PC-9 (cell line): ENCODE measurements around the gene VSIG10. TPM values are rescaled to one million over a fixed set of nuclear protein-coding genes. Genes with fewer than 3 reads are reported as not detected.

ENCODE experiments used
- BruUV-seq: library from RNA; stranded (reverse); fragments of 400-500 nt; replicated peaks from 2 replicates; lab custom pipeline; 2021; lab: Mats Ljungman, UMichigan
- CTCF ChIA-PET: fragments of 300-600 bp; sonication (Branson Sonifier 250); formaldehyde crosslinking; loops from one replicate; lab custom pipeline; 2022; ENCODE audit warnings: antibody characterized with exemption; lab: Charles Lee
- POLR2A ChIA-PET: fragments of 300-600 bp; sonication (Branson Sonifier 250); formaldehyde crosslinking; loops from one replicate; lab custom pipeline; 2022; ENCODE audit warnings: antibody characterized with exemption; ENCODE audit not compliant: unreplicated experiment; lab: Charles Lee
- DNase-seq, 2 experiments: peaks; one replicate each; pipeline versions ENCODE4 v3.0.0 to v3.0.0-alpha.2; 2015 to 2022; ENCODE audit warnings: mixed read lengths in 1 of 2
- H2AFZ ChIP-seq: fragments of 200-600 bp; sonication (generic); 2 replicates; pipeline ENCODE4 v1.8.1; 2017; ENCODE audit warnings: antibody characterized with exemption
- H3F3A ChIP-seq: fragments of 200-600 bp; sonication (generic); 2 replicates; pipeline ENCODE4 v1.8.1; 2017; ENCODE audit warnings: antibody characterized with exemption, mild to moderate bottlenecking, low read depth; ENCODE audit not compliant: insufficient read depth
- H3K27ac ChIP-seq: fragments of 200-600 bp; sonication (generic); 2 replicates; pipeline ENCODE4 v1.6.1; 2016; ENCODE audit warnings: mixed run types
- H3K27me3 ChIP-seq: fragments of 200-600 bp; sonication (generic); 2 replicates; pipeline ENCODE4 v1.6.1; 2016; ENCODE audit warnings: low read depth, mixed run types; ENCODE audit not compliant: insufficient read depth
- H3K36me3 ChIP-seq: fragments of 200-600 bp; sonication (generic); 2 replicates; pipeline ENCODE4 v1.6.1; 2016; ENCODE audit warnings: low read depth, mixed run types
- H3K4me1 ChIP-seq: fragments of 200-600 bp; sonication (generic); replicated peaks from 2 replicates; pipeline ENCODE4 v1.6.1; 2016; ENCODE audit warnings: mixed run types; ENCODE audit not compliant: insufficient read depth
- H3K4me2 ChIP-seq: fragments of 200-600 bp; sonication (generic); 2 replicates; pipeline ENCODE4 v1.6.1; 2017; ENCODE audit warnings: mixed run types
- H3K4me3 ChIP-seq: fragments of 200-600 bp; sonication (generic); 2 replicates; pipeline ENCODE4 v1.6.1; 2016; ENCODE audit warnings: mixed run types
- H3K79me2 ChIP-seq: fragments of 200-600 bp; sonication (generic); 2 replicates; pipeline ENCODE4 v1.6.1; 2017; ENCODE audit warnings: low read depth, mixed run types
- H3K9me2 ChIP-seq: fragments of 200-600 bp; sonication (generic); 2 replicates; pipeline ENCODE4 v1.8.1; 2017; ENCODE audit warnings: mild to moderate bottlenecking; ENCODE audit not compliant: insufficient read depth
- H3K9me3 ChIP-seq: fragments of 200-600 bp; sonication (generic); 2 replicates; pipeline ENCODE4 v1.8.1; 2016; ENCODE audit warnings: low read depth; ENCODE audit not compliant: insufficient read depth
- H4K20me1 ChIP-seq: fragments of 200-600 bp; sonication (generic); 2 replicates; pipeline ENCODE4 v1.8.1; 2017; ENCODE audit not compliant: insufficient read depth
- EZH2 ChIP-seq: fragments of 200-600 bp; sonication (generic); IDR thresholded peaks from 2 replicates; pipeline ENCODE4 v1.8.0; 2017; ENCODE audit warnings: antibody characterized with exemption, low read depth
- intact Hi-C: fragments of 100-400 bp; cut with micrococcal nuclease; formaldehyde crosslinking; loops from one replicate; pipeline ENCODE4 v1.10.0; 2022; ENCODE audit not compliant: unreplicated experiment
- total RNA-seq: library from RNA; stranded (reverse); gene quantifications from 2 replicates; pipeline ENCODE4 v1.2.3, GENCODE V29; 2021
- TF ChIP-seq, protein P1 (sequence below): fragments of 200-600 bp; sonication (generic); conservative IDR thresholded peaks from 2 replicates; pipeline ENCODE4 v1.6.1; 2017; ENCODE audit warnings: mixed run types, antibody characterized with exemption, mild to moderate bottlenecking, moderate library complexity

Gene VSIG10
- total RNA-seq, 1 experiment from 2014 or later = 45.7 TPM

DNA sequence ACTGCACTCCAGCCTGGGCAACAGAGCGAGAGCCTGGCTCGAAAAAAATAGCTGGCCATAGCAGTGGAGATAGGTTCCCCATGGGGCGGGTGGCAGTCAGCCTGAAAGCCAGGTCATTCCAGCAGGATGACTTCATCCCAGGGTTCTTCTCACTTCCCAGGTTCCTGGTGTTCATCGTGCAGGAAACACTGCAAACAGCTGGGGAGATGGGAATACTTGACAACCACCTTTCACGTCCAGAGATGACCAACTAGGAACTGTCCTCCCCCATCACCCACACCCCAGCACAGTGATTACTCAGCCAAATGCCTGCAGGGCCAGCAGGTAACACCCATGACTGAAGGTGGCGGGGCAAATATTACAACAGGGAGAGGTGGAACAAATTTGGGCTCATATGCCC, 1.7 kb downstream of the VSIG10 start:
- peaks cover 18% of the 10 kb centered on the region; the same call in 1 of the 2 replicates for H3F3A ChIP-seq
- H3K9me3 ChIP-seq = no peaks in the 10 kb centered on the region
- intact Hi-C loops = loop anchor here (1.0 to 2.0 kb wide), 2 partner anchors 34 to 49 kb away; partner anchors contain the start of gene PEBP1
- TSS peak; percentile 42 for BruUV-seq
- ChIA-PET CTCF (no interaction called here), POLR2A (interaction anchor here (0.6 kb wide), 1 partner anchor 40 kb away, joined by 5 read pairs; no protein-coding TSS in a partner anchor)
- peak overlapping the region; percentile 91 for H3K4me2 ChIP-seq
- peaks cover 24% of the 10 kb centered on the region for H3K4me1 ChIP-seq
- no peaks in the 10 kb centered on the region for H3K36me3 ChIP-seq
- DNase-seq = peak; percentile 59 to 81
- no peak overlapping the region for H3K4me3 ChIP-seq
- no peak overlapping the region for H2AFZ ChIP-seq
- H3K27ac ChIP-seq = peak overlapping the region; percentile 3; the same call in 1 of the 2 replicates
- no peaks in the 10 kb centered on the region for H3K27me3 ChIP-seq
- no peaks in the 10 kb centered on the region for H3K9me2 ChIP-seq
- H4K20me1 ChIP-seq = no peaks in the 10 kb centered on the region
- H3K79me2 ChIP-seq = 0 out of 2 replicates have a peak, but pooled peaks cover 5% of the 10 kb centered on the region
- TF ChIP-seq EZH2 = no peak
- TF ChIP-seq, protein P1, sequence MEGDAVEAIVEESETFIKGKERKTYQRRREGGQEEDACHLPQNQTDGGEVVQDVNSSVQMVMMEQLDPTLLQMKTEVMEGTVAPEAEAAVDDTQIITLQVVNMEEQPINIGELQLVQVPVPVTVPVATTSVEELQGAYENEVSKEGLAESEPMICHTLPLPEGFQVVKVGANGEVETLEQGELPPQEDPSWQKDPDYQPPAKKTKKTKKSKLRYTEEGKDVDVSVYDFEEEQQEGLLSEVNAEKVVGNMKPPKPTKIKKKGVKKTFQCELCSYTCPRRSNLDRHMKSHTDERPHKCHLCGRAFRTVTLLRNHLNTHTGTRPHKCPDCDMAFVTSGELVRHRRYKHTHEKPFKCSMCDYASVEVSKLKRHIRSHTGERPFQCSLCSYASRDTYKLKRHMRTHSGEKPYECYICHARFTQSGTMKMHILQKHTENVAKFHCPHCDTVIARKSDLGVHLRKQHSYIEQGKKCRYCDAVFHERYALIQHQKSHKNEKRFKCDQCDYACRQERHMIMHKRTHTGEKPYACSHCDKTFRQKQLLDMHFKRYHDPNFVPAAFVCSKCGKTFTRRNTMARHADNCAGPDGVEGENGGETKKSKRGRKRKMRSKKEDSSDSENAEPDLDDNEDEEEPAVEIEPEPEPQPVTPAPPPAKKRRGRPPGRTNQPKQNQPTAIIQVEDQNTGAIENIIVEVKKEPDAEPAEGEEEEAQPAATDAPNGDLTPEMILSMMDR = no peak

GRCh38 chr12:118101051-118101450, 2.8 kb downstream of the VSIG10 start:
- H3K27ac ChIP-seq = no peak overlapping the region
- no peaks in the 10 kb centered on the region for H3K27me3 ChIP-seq
- ChIA-PET CTCF (no interaction called here), POLR2A (no interaction called here)
- peaks cover 18% of the 10 kb centered on the region; the same call in 1 of the 2 replicates for H3F3A ChIP-seq
- no peak for DNase-seq
- 0 out of 2 replicates have a peak, but pooled peaks cover 5% of the 10 kb centered on the region for H3K79me2 ChIP-seq
- no peak overlapping the region for H3K4me2 ChIP-seq
- H3K36me3 ChIP-seq = no peaks in the 10 kb centered on the region
- H3K9me3 ChIP-seq = no peaks in the 10 kb centered on the region
- no peaks in the 10 kb centered on the region for H3K9me2 ChIP-seq
- H3K4me1 ChIP-seq = peaks cover 24% of the 10 kb centered on the region
- H2AFZ ChIP-seq = no peak overlapping the region
- no peaks in the 10 kb centered on the region for H4K20me1 ChIP-seq
- no peak overlapping the region for H3K4me3 ChIP-seq
- BruUV-seq = no TSS peak
- intact Hi-C loops = no loop called here
- TF ChIP-seq, protein P1 = no peak
- no peak for TF ChIP-seq EZH2

- intact Hi-C loops = no loop called here
- DNase-seq = peak in 1 of 2 experiments; percentile 26
- Histone ChIP-seq H3K9me2 (no peaks in the 10 kb centered on the region), H3K36me3 (no peaks in the 10 kb centered on the region), H3K27me3 (no peaks in the 10 kb centered on the region), H3K9me3 (no peaks in the 10 kb centered on the region), H3K27ac (no peak overlapping the region), H3F3A (peaks cover 18% of the 10 kb centered on the region; the same call in 1 of the 2 replicates), H2AFZ (no peak overlapping the region), H4K20me1 (no peaks in the 10 kb centered on the region), H3K4me1 (peaks cover 24% of the 10 kb centered on the region), H3K4me3 (no peak overlapping the region), H3K79me2 (0 out of 2 replicates have a peak, but pooled peaks cover 5% of the 10 kb centered on the region), H3K4me2 (no peak overlapping the region)
- TF ChIP-seq EZH2 = no peak
- TF ChIP-seq, protein P1 = no peak
- CTCF ChIA-PET = interaction anchor here (0.5 kb wide), 1 partner anchor 244 kb away, joined by 3 read pairs; no protein-coding TSS in a partner anchor
- no TSS peak for BruUV-seq
- POLR2A ChIA-PET = interaction anchor here (0.7 kb wide), 1 partner anchor 1571 kb away, joined by 3 read pairs; no protein-coding TSS in a partner anchor
Measured at GRCh38 chr12:118098911-118099671, 4.7 kb downstream of the VSIG10 start.
